Transverse colon (tissue), 4 donors: ENCODE results near the gene CECR2. TPM values are rescaled to one million over a fixed set of nuclear protein-coding genes. Genes with fewer than 3 reads are reported as not detected.
"Not testable (repeated sequence)": the region's sequence is repeated elsewhere in the genome, so short reads cannot be mapped to it uniquely, and the experiment has no call there.

Experiments
- DNase-seq: peaks from one replicate; pipeline ENCODE4 v3.0.0-alpha.2; 2019
- H3K27ac ChIP-seq, 4 donors: fragments of 200-600 bp; sonication (generic); 2 replicates each; pipeline ENCODE4 v1.5.1; 2016 to 2018; ENCODE audit warnings: inconsistent platforms in 4 of 4
- H3K27me3 ChIP-seq: fragments of 200-600 bp; sonication (generic); 2 replicates; pipeline ENCODE4 v1.5.1; 2017; ENCODE audit warnings: inconsistent platforms
- H3K36me3 ChIP-seq, 4 donors: fragments of 200-600 bp; sonication (generic); 2 replicates each; pipeline ENCODE4 v1.5.1; 2017 to 2019; ENCODE audit warnings: inconsistent platforms in 4 of 4
- H3K4me1 ChIP-seq, 4 donors: fragments of 200-600 bp; sonication (generic); 2 replicates each; pipeline ENCODE4 v1.5.1; 2017 to 2020; ENCODE audit warnings: inconsistent platforms in 4 of 4
- H3K4me3 ChIP-seq, 4 donors: fragments of 200-600 bp; sonication (generic); 1 replicate in 1 of 4; 2 replicates in 3 of 4; pipeline versions ENCODE4 v1.5.1 to v1.6.1; 2017 to 2019; ENCODE audit warnings: inconsistent platforms in 4 of 4
- H3K9me3 ChIP-seq, 2 donors: fragments of 200-600 bp; sonication (generic); 2 replicates each; pipeline ENCODE4 v1.5.1; 2017 to 2019; ENCODE audit warnings: inconsistent platforms in 2 of 2
- CTCF ChIP-seq, 5 experiments: fragments of 200-600 bp in 3 of 5; fragments of 450-650 bp in 2 of 5; sonication (generic) in 3 of 5; IDR thresholded peaks; 1 replicate in 2 of 5; 2 replicates in 3 of 5; pipeline ENCODE4 v1.5.1; 2016 to 2017; ENCODE audit warnings: antibody characterized with exemption in 5 of 5, inconsistent platforms in 3 of 5, mild to moderate bottlenecking in 2 of 5, moderate library complexity in 1 of 5
- EP300 ChIP-seq: sonication (generic); formaldehyde crosslinking; IDR thresholded peaks from one replicate; pipeline ENCODE4 v1.6.1; 2017; ENCODE audit warnings: antibody characterized with exemption, low read depth
- POLR2A ChIP-seq: fragments of 450-650 bp; IDR thresholded peaks from one replicate; pipeline ENCODE4 v1.6.1; 2016; ENCODE audit warnings: antibody characterized with exemption, mild to moderate bottlenecking, moderate library complexity
- POLR2AphosphoS5 ChIP-seq, 3 donors: sonication (generic); formaldehyde crosslinking; IDR thresholded peaks; one replicate each; pipeline ENCODE4 v1.6.1; 2016; ENCODE audit warnings: antibody characterized with exemption in 3 of 3
- WGBS, 2 donors: methylation state at CpG; one replicate each; pipeline ENCODE4 v1.1.5; 2018; ENCODE audit warnings: low coverage in 1 of 2; 5-methylcytosine and 5-hydroxymethylcytosine counted together
- in situ Hi-C, 4 donors: fragments of 200-750 bp; cut with MboI; loops; one replicate each; pipeline versions ENCODE4 v1.15.0 to v1.15.1; 2017; ENCODE audit warnings: low sequenced_read_pairs in 3 of 4, low pct_ligation_motif_present in 1 of 4, low pct_unique_long_range_greater_than_20kb in 1 of 4
- intact Hi-C: fragments of 100-400 bp; cut with DNase I; formaldehyde crosslinking; loops from one replicate; pipeline ENCODE4 v1.15.1; 2023; ENCODE audit warnings: low total_unique reads
- total RNA-seq, 4 donors: library from RNA; depleted of rRNA; stranded (reverse); fragments of >200 nt; gene quantifications; one replicate each; pipeline ENCODE4 v1.1.0, GENCODE V29; 2016

The CECR2 gene
- total RNA-seq, 4 donors from 2014 or later, result 0.14 to 0.64 (median 0.60) TPM; not detected in 1

DNA sequence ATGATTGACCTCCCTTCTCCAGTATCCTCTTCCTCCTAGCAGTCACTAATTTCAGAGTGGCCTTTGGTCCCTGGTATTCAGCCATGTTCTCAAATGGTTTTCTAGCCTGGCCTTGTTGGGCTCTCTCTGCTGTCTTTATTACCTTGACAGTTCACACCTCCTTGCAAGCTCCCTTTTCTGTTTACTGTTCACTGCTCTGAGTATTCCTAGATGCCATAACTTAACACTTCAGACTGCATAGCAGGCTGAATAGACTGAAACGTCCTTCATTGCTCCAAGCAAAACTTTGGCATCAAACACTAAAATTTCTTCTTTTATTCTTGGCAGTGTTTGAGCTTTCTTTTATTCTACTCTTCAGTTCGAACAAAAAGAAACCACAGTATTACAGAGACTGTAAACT is 144.4 kb downstream of the CECR2 start:
- WGBS, 2 donors, result 11 to 24% methylated on average over 2 of the region's 2 CpGs
- TF ChIP-seq POLR2A (no peak), CTCF (IDR thresholded peaks at IDR 0.05) (no peak), POLR2AphosphoS5 (IDR thresholded peaks at IDR 0.05) (no peak), EP300 (no peak)
- DNase-seq, result no peak
- H3K36me3 ChIP-seq, result no peaks in the 10 kb centered on the region
- H3K27me3 ChIP-seq, result no peaks in the 10 kb centered on the region
- H3K4me1 ChIP-seq, result no peaks in the 10 kb centered on the region
- H3K4me3 ChIP-seq, result no peak overlapping the region
- intact Hi-C loops (no loop called here), in situ Hi-C loops (loop anchor here in 1 of 4 donors (25.0 kb wide), 1 partner anchor 451 kb away; no protein-coding TSS in a partner anchor)
- H3K9me3 ChIP-seq, result no peaks in the 10 kb centered on the region
- no peak overlapping the region for H3K27ac ChIP-seq

- 40 to 77% methylated on average over 1 to 7 of the region's 7 CpGs for WGBS, 2 donors
- intact Hi-C loops (no loop called here), in situ Hi-C loops (loop anchor here in 1 of 4 donors (25.0 kb wide), 1 partner anchor 452 kb away; no protein-coding TSS in a partner anchor)
- Histone ChIP-seq H3K27ac (no peak overlapping the region), H3K4me3 (no peak overlapping the region), H3K4me1 (no peaks in the 10 kb centered on the region), H3K9me3 (no peaks in the 10 kb centered on the region), H3K36me3 (no peaks in the 10 kb centered on the region), H3K27me3 (no peaks in the 10 kb centered on the region)
- TF ChIP-seq CTCF (IDR thresholded peaks at IDR 0.05) (no peak), EP300 (no peak), POLR2AphosphoS5 (IDR thresholded peaks at IDR 0.05) (no peak), POLR2A (no peak)
- no peak for DNase-seq
Measured at GRCh38 chr22:17514084-17514483, 144.8 kb downstream of the CECR2 start.

DNA sequence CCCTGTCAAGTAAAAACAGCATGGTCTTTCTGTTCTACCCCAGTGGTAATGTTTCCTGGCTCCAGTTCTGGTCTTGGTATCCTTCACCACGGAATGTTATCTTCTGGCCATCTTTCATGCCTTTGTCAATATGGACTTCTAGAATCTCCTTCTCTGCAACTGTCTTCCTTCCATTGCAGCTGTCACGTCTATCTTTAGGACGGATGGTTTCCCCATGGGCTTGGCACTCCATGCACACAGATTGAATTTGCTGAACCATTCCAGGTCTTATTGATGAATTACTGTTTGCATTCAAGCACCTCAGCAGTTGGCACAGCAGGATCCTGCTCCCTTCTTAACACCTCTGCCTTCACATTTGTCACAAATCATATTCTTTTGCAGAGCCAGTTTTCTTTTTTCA is 149.1 kb downstream of the CECR2 start:
- intact Hi-C loops, result no loop called here
- no peak overlapping the region for H3K27ac ChIP-seq
- no peaks in the 10 kb centered on the region for H3K9me3 ChIP-seq
- WGBS, 2 donors, result 70 to 72% methylated on average over 3 of the region's 3 CpGs
- H3K36me3 ChIP-seq, result no peaks in the 10 kb centered on the region
- no peak overlapping the region for H3K4me3 ChIP-seq
- in situ Hi-C loops, result loop anchor here in 1 of 4 donors (25.0 kb wide), 1 partner anchor 456 kb away; no protein-coding TSS in a partner anchor
- DNase-seq, result no peak
- TF ChIP-seq POLR2AphosphoS5 (IDR thresholded peaks at IDR 0.05), result no peak
- TF ChIP-seq POLR2A, result no peak
- no peak for TF ChIP-seq EP300
- TF ChIP-seq CTCF (IDR thresholded peaks at IDR 0.05), result no peak
- no peaks in the 10 kb centered on the region for H3K27me3 ChIP-seq
- no peaks in the 10 kb centered on the region for H3K4me1 ChIP-seq

DNA sequence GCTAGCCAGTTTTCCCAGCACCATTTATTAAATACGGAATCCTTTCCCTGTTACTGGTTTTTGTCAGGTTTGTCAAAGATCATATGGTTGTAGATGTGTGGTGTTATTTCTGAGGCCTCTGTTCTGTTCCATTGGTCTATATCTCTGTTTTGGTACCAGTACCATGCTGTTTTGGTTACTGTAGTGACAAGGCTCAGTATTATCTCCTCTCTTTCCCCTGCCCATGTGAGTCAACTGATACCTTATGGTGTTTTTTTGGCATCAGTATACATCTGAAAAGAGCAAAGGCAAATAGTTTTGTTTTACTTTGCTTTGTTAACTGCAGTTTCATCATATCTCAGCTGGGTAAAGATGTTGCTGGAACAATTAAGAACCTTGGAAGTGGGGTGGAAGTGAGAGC is 152.7 kb downstream of the CECR2 start:
- H3K36me3 ChIP-seq, H3K27ac ChIP-seq, intact Hi-C loops, H3K4me3 ChIP-seq, H3K27me3 ChIP-seq, H3K4me1 ChIP-seq, DNase-seq, H3K9me3 ChIP-seq: not testable (repeated sequence)
- 89 to 97% methylated on average over 1 of the region's 1 CpG for WGBS, 2 donors
- in situ Hi-C loops, result loop anchor here in 1 of 4 donors (25.0 kb wide), 1 partner anchor 460 kb away; no protein-coding TSS in a partner anchor

DNA sequence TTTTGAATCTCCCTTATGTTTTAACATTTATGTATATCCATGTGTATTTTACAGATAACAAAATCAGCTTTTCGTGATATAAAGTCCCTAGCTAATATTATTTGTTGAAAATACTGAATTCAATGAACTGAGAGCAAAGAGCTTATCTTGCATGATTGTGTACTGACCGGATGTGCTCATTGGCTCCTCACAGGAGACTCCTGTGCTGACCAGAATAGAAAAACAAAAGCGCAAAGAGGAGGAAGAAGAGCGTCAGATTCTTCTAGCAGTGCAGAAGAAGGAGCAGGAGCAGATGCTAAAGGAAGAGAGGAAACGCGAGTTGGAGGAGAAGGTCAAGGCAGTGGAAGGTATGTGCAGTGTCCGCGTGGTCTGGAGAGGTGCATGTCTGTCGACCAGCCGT is 154.7 kb downstream of the CECR2 start:
- no peak overlapping the region for H3K27ac ChIP-seq
- H3K9me3 ChIP-seq, result no peaks in the 10 kb centered on the region
- in situ Hi-C loops (loop anchor here in 1 of 4 donors (25.0 kb wide), 1 partner anchor 462 kb away; no protein-coding TSS in a partner anchor), intact Hi-C loops (no loop called here)
- DNase-seq, result no peak
- peaks cover 4% of the 10 kb centered on the region for H3K27me3 ChIP-seq
- H3K4me3 ChIP-seq, result no peak overlapping the region
- H3K4me1 ChIP-seq, result peaks cover 0 to under 1% (median 0%) of the 10 kb centered on the region in 4 donors
- TF ChIP-seq CTCF (IDR thresholded peaks at IDR 0.05) (no peak), POLR2A (no peak), EP300 (no peak), POLR2AphosphoS5 (IDR thresholded peaks at IDR 0.05) (no peak)
- WGBS, 2 donors, result 81 to 87% methylated on average over 10 of the region's 10 CpGs
- H3K36me3 ChIP-seq, result no peaks in the 10 kb centered on the region
